ENCODE measurements around the gene NF2.

NF2 gene

DNA sequence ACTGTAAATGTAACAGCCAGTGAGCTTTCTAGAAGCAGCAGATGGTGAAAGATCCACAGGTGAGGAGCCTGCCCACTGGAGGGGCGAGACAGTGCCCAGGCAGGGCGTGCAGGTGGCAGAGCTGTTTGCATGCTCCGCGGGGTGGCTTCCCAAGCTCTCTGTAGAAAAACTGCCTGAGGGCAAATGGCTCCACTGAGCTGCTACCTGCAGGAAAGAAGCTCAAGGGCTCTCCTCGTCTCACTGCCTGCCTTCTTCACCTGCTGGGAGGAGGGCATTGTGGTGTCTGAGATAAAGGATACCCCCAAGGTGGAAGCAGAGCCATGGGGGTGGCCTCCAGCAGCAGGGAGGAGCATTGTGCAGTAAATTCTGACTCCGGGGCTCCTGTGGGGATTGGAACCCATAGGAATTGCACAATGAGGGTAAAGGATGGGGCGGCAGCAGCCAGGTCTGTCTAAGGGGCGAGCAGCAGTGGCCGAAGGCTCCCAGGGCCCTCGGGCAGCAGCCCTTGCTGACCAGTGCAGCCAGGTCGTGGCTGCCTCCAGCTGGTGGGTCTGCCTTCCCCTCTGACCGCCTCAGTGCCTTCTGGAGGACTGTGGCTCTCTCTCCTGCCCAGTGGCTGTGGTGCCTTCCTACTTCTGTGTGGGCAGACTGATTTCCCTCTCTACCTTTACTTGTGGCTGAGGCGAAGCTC is 88.3 kb downstream of the NF2 start:
- Histone ChIP-seq H3K4me3 (ENCODE audit: extremely low read depth, insufficient read depth, low read length, poor library complexity, severe bottlenecking) (no peak overlapping the region), H3K9me3 (ENCODE audit: control insufficient read depth, low read length) (no peaks in the 10 kb centered on the region), H3K4me1 (ENCODE audit: control insufficient read depth, insufficient read depth, low read length, poor library complexity, severe bottlenecking) (peaks cover 12% of the 10 kb centered on the region), H3K27ac (ENCODE audit: low read depth, low read length, severe bottlenecking) (no peak overlapping the region), H3K36me3 (ENCODE audit: control insufficient read depth, insufficient read depth, low read length) (peaks cover 12% of the 10 kb centered on the region)
- WGBS, 2 experiments (ENCODE audit: insufficient coverage in 2 of 2), result 68 to 77% methylated on average over 12 of the region's 13 CpGs

DNA sequence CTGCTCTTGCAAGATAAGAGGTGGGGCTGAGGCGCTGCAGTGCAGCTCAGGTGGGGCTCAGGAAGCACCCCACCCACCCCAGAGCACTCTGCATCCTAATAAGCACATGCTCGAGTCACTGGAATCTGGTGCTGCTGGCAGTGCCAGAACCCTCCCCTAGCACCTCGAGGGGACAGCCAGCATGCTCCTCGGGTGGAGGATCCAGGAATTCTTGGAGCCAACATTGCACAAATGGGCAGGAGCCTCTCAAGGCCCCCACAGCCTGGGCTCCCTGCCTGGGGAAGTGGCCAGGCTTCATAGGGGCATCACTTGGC is 88.9 kb downstream of the NF2 start:
- 78 to 80% methylated on average over 3 of the region's 4 CpGs for WGBS, 2 experiments (ENCODE audit: insufficient coverage in 2 of 2)
- Histone ChIP-seq H3K4me3 (ENCODE audit: extremely low read depth, insufficient read depth, low read length, poor library complexity, severe bottlenecking) (no peak overlapping the region), H3K9me3 (ENCODE audit: control insufficient read depth, low read length) (no peaks in the 10 kb centered on the region), H3K27ac (ENCODE audit: low read depth, low read length, severe bottlenecking) (no peak overlapping the region), H3K4me1 (ENCODE audit: control insufficient read depth, insufficient read depth, low read length, poor library complexity, severe bottlenecking) (peaks cover 12% of the 10 kb centered on the region), H3K36me3 (ENCODE audit: control insufficient read depth, insufficient read depth, low read length) (peaks cover 13% of the 10 kb centered on the region)

DNA sequence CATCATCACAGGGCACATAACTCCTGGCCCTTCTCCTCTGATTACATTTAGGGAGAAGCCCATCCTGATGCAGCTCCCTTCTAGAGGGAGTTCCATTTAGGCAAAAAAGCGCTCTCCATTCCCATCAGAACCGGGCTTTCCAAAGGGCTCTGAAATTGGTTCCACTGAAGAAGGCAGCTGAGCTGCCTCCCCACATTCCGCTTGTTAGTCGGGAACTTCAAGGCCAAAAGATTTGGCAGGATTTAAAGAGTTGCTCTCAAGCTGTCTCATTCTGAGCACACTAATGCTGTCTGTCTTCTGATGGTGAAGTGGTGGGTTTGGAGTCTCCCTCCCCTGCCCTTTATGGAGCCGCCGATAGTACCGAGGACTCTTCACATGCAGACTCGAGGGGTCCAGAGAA is 89.7 kb downstream of the NF2 start:
- Histone ChIP-seq H3K27ac (ENCODE audit: low read depth, low read length, severe bottlenecking) (no peak overlapping the region), H3K4me3 (ENCODE audit: extremely low read depth, insufficient read depth, low read length, poor library complexity, severe bottlenecking) (no peak overlapping the region), H3K4me1 (ENCODE audit: control insufficient read depth, insufficient read depth, low read length, poor library complexity, severe bottlenecking) (peaks cover 12% of the 10 kb centered on the region), H3K36me3 (ENCODE audit: control insufficient read depth, insufficient read depth, low read length) (peaks cover 13% of the 10 kb centered on the region), H3K9me3 (ENCODE audit: control insufficient read depth, low read length) (no peaks in the 10 kb centered on the region)
- 97 to 100% methylated on average over 4 to 6 of the region's 8 CpGs for WGBS, 2 experiments (ENCODE audit: insufficient coverage in 2 of 2)

DNA sequence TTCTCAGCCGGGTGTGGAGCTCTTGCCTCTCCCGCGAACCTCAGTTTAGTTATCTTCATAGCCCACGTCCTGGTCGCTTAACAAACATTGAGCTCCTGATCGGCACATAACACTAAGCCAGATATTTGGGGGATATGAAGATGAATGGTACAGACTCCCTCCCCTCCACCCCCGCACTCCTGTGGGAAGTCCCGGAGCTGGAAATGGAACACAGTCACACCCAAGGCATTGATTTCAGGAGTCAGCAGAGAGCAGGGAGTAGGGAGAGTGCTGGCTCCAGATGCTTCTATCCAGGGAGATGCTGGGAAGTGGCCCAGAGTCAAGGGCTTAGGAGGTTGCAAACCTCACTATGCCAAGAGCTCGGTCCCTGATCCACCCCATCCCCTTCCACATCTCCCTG is 90.2 kb downstream of the NF2 start:
- 86 to 89% methylated on average over 3 to 4 of the region's 9 CpGs for WGBS, 2 experiments (ENCODE audit: insufficient coverage in 2 of 2)
- peaks cover 12% of the 10 kb centered on the region for H3K4me1 ChIP-seq (ENCODE audit: control insufficient read depth, insufficient read depth, low read length, poor library complexity, severe bottlenecking)
- no peak overlapping the region for H3K27ac ChIP-seq (ENCODE audit: low read depth, low read length, severe bottlenecking)
- H3K9me3 ChIP-seq (ENCODE audit: control insufficient read depth, low read length), result no peaks in the 10 kb centered on the region
- H3K4me3 ChIP-seq (ENCODE audit: extremely low read depth, insufficient read depth, low read length, poor library complexity, severe bottlenecking), result no peak overlapping the region
- H3K36me3 ChIP-seq (ENCODE audit: control insufficient read depth, insufficient read depth, low read length), result peaks cover 13% of the 10 kb centered on the region

- peaks cover 13% of the 10 kb centered on the region for H3K36me3 ChIP-seq (ENCODE audit: control insufficient read depth, insufficient read depth, low read length)
- H3K4me3 ChIP-seq (ENCODE audit: extremely low read depth, insufficient read depth, low read length, poor library complexity, severe bottlenecking), result no peak overlapping the region
- H3K4me1 ChIP-seq (ENCODE audit: control insufficient read depth, insufficient read depth, low read length, poor library complexity, severe bottlenecking), result peaks cover 5% of the 10 kb centered on the region
- H3K27ac ChIP-seq (ENCODE audit: low read depth, low read length, severe bottlenecking), result no peak overlapping the region
- 96% methylated on average over 32 to 33 of the region's 33 CpGs for WGBS, 2 experiments (ENCODE audit: insufficient coverage in 2 of 2)
- H3K9me3 ChIP-seq (ENCODE audit: control insufficient read depth, low read length), result no peaks in the 10 kb centered on the region
Measured at GRCh38 chr22:29695129-29695926, 91.9 kb downstream of the NF2 start.

DNA sequence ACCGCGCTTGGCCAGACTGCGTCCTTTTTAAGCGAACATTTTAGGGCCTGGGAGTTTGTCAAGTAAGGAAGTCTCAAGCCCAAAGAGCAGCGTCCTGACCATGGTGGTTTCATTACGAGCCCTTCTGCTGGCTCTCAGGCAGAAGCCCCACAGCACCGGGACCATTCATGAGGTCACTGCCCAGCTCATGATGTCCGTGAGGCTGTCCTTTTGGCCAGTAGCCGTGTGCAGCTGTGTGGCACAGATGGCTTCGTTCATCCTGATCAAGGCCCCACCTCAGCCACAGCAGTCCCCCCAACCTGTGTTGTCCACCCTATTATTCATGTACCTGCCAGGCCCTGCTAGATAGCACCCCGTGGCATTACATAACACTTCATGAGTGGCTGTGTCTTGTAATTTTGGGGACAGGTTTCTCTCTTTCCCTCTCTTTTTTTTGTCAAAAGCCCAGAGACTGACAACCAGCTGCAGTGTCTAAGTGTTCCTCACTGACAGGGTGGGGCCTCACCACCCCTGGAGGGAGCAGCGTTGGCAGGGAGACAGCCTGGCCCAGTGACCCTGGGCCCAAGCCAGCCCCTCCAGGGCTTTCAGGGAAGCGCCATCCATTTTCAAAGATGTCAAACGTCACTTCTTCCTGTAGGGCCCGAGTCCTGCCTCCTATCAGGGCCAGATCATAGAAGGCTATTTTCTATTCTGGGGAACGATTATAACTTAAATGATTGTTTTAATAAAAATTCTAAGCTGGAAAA is 94.6 kb downstream of the NF2 start:
- peaks cover 5% of the 10 kb centered on the region for H3K4me1 ChIP-seq (ENCODE audit: control insufficient read depth, insufficient read depth, low read length, poor library complexity, severe bottlenecking)
- peaks cover 13% of the 10 kb centered on the region for H3K36me3 ChIP-seq (ENCODE audit: control insufficient read depth, insufficient read depth, low read length)
- 92 to 94% methylated on average over 12 to 16 of the region's 16 CpGs for WGBS, 2 experiments (ENCODE audit: insufficient coverage in 2 of 2)
- no peak overlapping the region for H3K27ac ChIP-seq (ENCODE audit: low read depth, low read length, severe bottlenecking)
- no peak overlapping the region for H3K4me3 ChIP-seq (ENCODE audit: extremely low read depth, insufficient read depth, low read length, poor library complexity, severe bottlenecking)
- no peaks in the 10 kb centered on the region for H3K9me3 ChIP-seq (ENCODE audit: control insufficient read depth, low read length)

- WGBS, 2 experiments (ENCODE audit: insufficient coverage in 2 of 2), result 77 to 85% methylated on average over 13 of the region's 19 CpGs
- Histone ChIP-seq H3K27ac (ENCODE audit: low read depth, low read length, severe bottlenecking) (no peak overlapping the region), H3K4me3 (ENCODE audit: extremely low read depth, insufficient read depth, low read length, poor library complexity, severe bottlenecking) (no peak overlapping the region), H3K36me3 (ENCODE audit: control insufficient read depth, insufficient read depth, low read length) (peaks cover 4% of the 10 kb centered on the region), H3K4me1 (ENCODE audit: control insufficient read depth, insufficient read depth, low read length, poor library complexity, severe bottlenecking) (peaks cover 9% of the 10 kb centered on the region), H3K9me3 (ENCODE audit: control insufficient read depth, low read length) (no peaks in the 10 kb centered on the region)
Measured at GRCh38 chr22:29700206-29700899, 96.9 kb downstream of the NF2 start.

DNA sequence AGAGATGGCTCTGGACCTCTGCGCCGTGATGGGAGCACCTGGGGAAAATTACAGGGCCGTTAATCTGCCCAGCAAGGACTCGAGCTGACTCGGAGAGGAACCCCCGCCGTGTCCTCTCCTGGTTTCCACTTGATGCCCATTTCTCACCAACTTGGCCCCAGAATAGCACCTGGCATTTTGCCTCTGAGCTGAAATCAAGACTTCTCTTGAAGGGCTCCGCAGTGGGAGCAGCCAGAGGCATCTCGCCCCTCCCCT is 97.4 kb downstream of the NF2 start:
- Histone ChIP-seq H3K4me3 (ENCODE audit: extremely low read depth, insufficient read depth, low read length, poor library complexity, severe bottlenecking) (no peak overlapping the region), H3K4me1 (ENCODE audit: control insufficient read depth, insufficient read depth, low read length, poor library complexity, severe bottlenecking) (peaks cover 9% of the 10 kb centered on the region), H3K27ac (ENCODE audit: low read depth, low read length, severe bottlenecking) (no peak overlapping the region), H3K36me3 (ENCODE audit: control insufficient read depth, insufficient read depth, low read length) (peaks cover 4% of the 10 kb centered on the region), H3K9me3 (ENCODE audit: control insufficient read depth, low read length) (no peaks in the 10 kb centered on the region)
- WGBS, 2 experiments (ENCODE audit: insufficient coverage in 2 of 2), result 61 to 64% methylated on average over 7 to 9 of the region's 9 CpGs

- no peaks in the 10 kb centered on the region for H3K9me3 ChIP-seq (ENCODE audit: control insufficient read depth, low read length)
- 39 to 46% methylated on average over 12 to 13 of the region's 14 CpGs for WGBS, 2 experiments (ENCODE audit: insufficient coverage in 2 of 2)
- H3K4me1 ChIP-seq (ENCODE audit: control insufficient read depth, insufficient read depth, low read length, poor library complexity, severe bottlenecking), result peaks cover 9% of the 10 kb centered on the region
Measured at GRCh38 chr22:29701155-29701999, 97.9 kb downstream of the NF2 start.

More at GRCh38 chr22:29701155-29701999, 97.9 kb downstream of the NF2 start:
- Histone ChIP-seq H3K36me3 (ENCODE audit: control insufficient read depth, insufficient read depth, low read length) (peaks cover 4% of the 10 kb centered on the region), H3K4me3 (ENCODE audit: extremely low read depth, insufficient read depth, low read length, poor library complexity, severe bottlenecking) (no peak overlapping the region), H3K27ac (ENCODE audit: low read depth, low read length, severe bottlenecking) (no peak overlapping the region)

Data from mesodermal cell (in vitro differentiated cells).